Measurements from ENCODE around the gene SELE. TPM values are rescaled to one million over a fixed set of nuclear protein-coding genes. Genes with fewer than 3 reads are reported as not detected.

SELE gene
- total and polyA plus RNA-seq, 2 of the 8 experiments (the other 6 are each of a cell fraction or from before 2014, with no cell fraction given): not detected

- TF ChIP-seq, protein P1, sequence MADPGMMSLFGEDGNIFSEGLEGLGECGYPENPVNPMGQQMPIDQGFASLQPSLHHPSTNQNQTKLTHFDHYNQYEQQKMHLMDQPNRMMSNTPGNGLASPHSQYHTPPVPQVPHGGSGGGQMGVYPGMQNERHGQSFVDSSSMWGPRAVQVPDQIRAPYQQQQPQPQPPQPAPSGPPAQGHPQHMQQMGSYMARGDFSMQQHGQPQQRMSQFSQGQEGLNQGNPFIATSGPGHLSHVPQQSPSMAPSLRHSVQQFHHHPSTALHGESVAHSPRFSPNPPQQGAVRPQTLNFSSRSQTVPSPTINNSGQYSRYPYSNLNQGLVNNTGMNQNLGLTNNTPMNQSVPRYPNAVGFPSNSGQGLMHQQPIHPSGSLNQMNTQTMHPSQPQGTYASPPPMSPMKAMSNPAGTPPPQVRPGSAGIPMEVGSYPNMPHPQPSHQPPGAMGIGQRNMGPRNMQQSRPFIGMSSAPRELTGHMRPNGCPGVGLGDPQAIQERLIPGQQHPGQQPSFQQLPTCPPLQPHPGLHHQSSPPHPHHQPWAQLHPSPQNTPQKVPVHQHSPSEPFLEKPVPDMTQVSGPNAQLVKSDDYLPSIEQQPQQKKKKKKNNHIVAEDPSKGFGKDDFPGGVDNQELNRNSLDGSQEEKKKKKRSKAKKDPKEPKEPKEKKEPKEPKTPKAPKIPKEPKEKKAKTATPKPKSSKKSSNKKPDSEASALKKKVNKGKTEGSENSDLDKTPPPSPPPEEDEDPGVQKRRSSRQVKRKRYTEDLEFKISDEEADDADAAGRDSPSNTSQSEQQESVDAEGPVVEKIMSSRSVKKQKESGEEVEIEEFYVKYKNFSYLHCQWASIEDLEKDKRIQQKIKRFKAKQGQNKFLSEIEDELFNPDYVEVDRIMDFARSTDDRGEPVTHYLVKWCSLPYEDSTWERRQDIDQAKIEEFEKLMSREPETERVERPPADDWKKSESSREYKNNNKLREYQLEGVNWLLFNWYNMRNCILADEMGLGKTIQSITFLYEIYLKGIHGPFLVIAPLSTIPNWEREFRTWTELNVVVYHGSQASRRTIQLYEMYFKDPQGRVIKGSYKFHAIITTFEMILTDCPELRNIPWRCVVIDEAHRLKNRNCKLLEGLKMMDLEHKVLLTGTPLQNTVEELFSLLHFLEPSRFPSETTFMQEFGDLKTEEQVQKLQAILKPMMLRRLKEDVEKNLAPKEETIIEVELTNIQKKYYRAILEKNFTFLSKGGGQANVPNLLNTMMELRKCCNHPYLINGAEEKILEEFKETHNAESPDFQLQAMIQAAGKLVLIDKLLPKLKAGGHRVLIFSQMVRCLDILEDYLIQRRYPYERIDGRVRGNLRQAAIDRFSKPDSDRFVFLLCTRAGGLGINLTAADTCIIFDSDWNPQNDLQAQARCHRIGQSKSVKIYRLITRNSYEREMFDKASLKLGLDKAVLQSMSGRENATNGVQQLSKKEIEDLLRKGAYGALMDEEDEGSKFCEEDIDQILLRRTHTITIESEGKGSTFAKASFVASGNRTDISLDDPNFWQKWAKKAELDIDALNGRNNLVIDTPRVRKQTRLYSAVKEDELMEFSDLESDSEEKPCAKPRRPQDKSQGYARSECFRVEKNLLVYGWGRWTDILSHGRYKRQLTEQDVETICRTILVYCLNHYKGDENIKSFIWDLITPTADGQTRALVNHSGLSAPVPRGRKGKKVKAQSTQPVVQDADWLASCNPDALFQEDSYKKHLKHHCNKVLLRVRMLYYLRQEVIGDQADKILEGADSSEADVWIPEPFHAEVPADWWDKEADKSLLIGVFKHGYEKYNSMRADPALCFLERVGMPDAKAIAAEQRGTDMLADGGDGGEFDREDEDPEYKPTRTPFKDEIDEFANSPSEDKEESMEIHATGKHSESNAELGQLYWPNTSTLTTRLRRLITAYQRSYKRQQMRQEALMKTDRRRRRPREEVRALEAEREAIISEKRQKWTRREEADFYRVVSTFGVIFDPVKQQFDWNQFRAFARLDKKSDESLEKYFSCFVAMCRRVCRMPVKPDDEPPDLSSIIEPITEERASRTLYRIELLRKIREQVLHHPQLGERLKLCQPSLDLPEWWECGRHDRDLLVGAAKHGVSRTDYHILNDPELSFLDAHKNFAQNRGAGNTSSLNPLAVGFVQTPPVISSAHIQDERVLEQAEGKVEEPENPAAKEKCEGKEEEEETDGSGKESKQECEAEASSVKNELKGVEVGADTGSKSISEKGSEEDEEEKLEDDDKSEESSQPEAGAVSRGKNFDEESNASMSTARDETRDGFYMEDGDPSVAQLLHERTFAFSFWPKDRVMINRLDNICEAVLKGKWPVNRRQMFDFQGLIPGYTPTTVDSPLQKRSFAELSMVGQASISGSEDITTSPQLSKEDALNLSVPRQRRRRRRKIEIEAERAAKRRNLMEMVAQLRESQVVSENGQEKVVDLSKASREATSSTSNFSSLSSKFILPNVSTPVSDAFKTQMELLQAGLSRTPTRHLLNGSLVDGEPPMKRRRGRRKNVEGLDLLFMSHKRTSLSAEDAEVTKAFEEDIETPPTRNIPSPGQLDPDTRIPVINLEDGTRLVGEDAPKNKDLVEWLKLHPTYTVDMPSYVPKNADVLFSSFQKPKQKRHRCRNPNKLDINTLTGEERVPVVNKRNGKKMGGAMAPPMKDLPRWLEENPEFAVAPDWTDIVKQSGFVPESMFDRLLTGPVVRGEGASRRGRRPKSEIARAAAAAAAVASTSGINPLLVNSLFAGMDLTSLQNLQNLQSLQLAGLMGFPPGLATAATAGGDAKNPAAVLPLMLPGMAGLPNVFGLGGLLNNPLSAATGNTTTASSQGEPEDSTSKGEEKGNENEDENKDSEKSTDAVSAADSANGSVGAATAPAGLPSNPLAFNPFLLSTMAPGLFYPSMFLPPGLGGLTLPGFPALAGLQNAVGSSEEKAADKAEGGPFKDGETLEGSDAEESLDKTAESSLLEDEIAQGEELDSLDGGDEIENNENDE (IDR thresholded peaks at IDR 0.05; ENCODE audit: insufficient replicate concordance, low read length): no peak
- TF ChIP-seq SUZ12 (IDR thresholded peaks at IDR 0.05; ENCODE audit: low read length) (no peak), CREB1 (IDR thresholded peaks at IDR 0.05) (no peak), GABPA (IDR thresholded peaks at IDR 0.05; ENCODE audit: borderline replicate concordance, insufficient read depth, low read length) (no peak), JUND (IDR thresholded peaks at IDR 0.05; ENCODE audit: low read length) (no peak), JUN (IDR thresholded peaks at IDR 0.05; ENCODE audit: low read depth, low read length) (no peak), KDM5A (IDR thresholded peaks at IDR 0.05; ENCODE audit: low read length) (no peak), CBX8 (IDR thresholded peaks at IDR 0.05; ENCODE audit: borderline replicate concordance, low read depth, low read length) (no peak), HDAC2 (IDR thresholded peaks at IDR 0.05; ENCODE audit: borderline replicate concordance in 1 of 2, low read depth in 2 of 2, low read length in 2 of 2) (no peak), POLR2A (IDR thresholded peaks at IDR 0.05; ENCODE audit: control extremely low read depth in 1 of 2, low read depth in 2 of 2, low read length in 2 of 2) (no peak), TCF12 (IDR thresholded peaks at IDR 0.05; ENCODE audit: low read depth, low read length) (no peak), KDM1A (IDR thresholded peaks at IDR 0.05; ENCODE audit: borderline replicate concordance, low read length) (no peak), CEBPB (IDR thresholded peaks at IDR 0.05; ENCODE audit: low read depth, low read length) (no peak)
Observed at GRCh38 chr1:169727307-169727706, 6.6 kb downstream of the SELE start (continued).
